Cardiac muscle cell (in vitro differentiated cells and primary cell): ENCODE data around the gene ARL15. TPM values are rescaled to one million over a fixed set of nuclear protein-coding genes. Genes with fewer than 3 reads are reported as not detected.
"Not testable (repeated sequence)": the region's sequence is repeated elsewhere in the genome, so short reads cannot be mapped to it uniquely, and the experiment has no call there.

Experiments used
- DNase-seq, 2 donors: peaks; one replicate each; pipeline versions ENCODE4 v3.0.0 to v3.0.0-alpha.2; 2010 to 2017; ENCODE audit warnings: low read depth in 1 of 2, low spot score in 1 of 2
- H3K27ac ChIP-seq: fragments of 200-600 bp; sonication (generic); 2 replicates; pipeline ENCODE4 v1.5.1; 2016
- H3K27me3 ChIP-seq: fragments of 200-600 bp; sonication (generic); 2 replicates; pipeline ENCODE4 v1.6.0; 2016; ENCODE audit warnings: control low read depth
- H3K36me3 ChIP-seq: fragments of 200-600 bp; sonication (generic); 2 replicates; pipeline ENCODE4 v1.5.1; 2016; ENCODE audit warnings: control low read depth
- H3K4me1 ChIP-seq: fragments of 200-600 bp; sonication (generic); 2 replicates; pipeline ENCODE4 v1.8.1; 2017; ENCODE audit warnings: low read depth, mild to moderate bottlenecking, mixed run types
- H3K4me3 ChIP-seq: fragments of 200-600 bp; sonication (generic); 2 replicates; pipeline ENCODE4 v1.5.1; 2016; ENCODE audit warnings: mild to moderate bottlenecking
- H3K9me3 ChIP-seq: fragments of 200-600 bp; sonication (generic); 2 replicates; pipeline ENCODE4 v1.5.1; 2017; ENCODE audit warnings: low read depth, mild to moderate bottlenecking, control low read depth
- polyA plus RNA-seq: library from polyadenylated mRNA; unstranded; fragments of >200 nt; fragmentation: Nextera tagmentation; extraction: Ambion mirVana; gene quantifications from 2 replicates; pipeline ENCODE4 v1.2.1, GENCODE V29; 2016
- total RNA-seq: library from RNA; depleted of rRNA; stranded (reverse); fragments of >200 nt; gene quantifications from 2 replicates; pipeline ENCODE4 v1.2.3, GENCODE V29; 2016
- TF ChIP-seq, protein P1 (sequence below): IDR thresholded peaks from 2 replicates; pipeline ENCODE4 v1.5.1; 2012; ENCODE audit warnings: low read depth, mild to moderate bottlenecking, low read length

Gene ARL15
- total and polyA plus RNA-seq, 2 experiments from 2014 or later: 23.2 to 27.4 TPM

DNA sequence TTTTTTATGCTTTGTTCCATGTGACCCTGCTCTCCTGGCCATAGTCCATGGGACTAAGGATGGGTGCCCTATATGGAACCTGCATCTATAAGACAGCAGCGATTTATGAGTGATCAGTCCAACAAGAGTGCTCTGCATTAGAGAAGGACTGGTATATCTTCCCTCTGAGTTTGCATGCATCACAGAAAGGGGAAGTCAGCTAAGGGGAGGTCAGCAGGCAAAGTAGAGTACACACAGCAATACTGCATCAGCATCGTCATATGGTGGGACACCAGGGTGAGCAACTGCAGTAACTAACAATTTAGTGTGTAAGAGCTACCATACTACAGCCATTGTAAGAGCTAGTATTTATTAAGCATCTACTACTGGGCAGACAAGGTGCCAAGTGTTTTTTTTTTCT is 438.6 kb downstream of the ARL15 start:
- H3K27ac ChIP-seq: no peak overlapping the region
- no peak for DNase-seq

DNA sequence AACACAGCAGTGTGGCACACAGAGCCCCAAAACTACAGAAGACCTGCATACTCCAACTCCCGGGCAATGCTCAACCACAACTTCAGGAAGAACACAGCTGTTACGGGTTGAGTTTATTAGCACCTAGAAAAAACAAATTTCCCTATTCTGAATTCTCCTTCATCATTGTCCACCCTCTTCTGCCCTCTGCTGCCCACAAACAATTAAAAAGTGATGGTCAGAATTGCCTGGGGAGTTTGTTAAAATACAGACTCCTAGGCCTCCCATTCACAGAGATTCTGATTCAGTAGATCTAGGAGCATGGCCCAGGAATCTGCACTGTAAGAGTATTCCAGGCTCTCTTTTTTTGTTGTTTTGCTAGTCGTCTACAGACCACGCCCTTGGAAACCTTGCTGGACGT is 439.3 kb downstream of the ARL15 start:
- Histone ChIP-seq H3K4me3 (no peak overlapping the region), H3K4me1 (no peaks in the 10 kb centered on the region), H3K27me3 (no peaks in the 10 kb centered on the region), H3K27ac (no peak overlapping the region), H3K36me3 (no peaks in the 10 kb centered on the region), H3K9me3 (no peaks in the 10 kb centered on the region)
- TF ChIP-seq, protein P1, sequence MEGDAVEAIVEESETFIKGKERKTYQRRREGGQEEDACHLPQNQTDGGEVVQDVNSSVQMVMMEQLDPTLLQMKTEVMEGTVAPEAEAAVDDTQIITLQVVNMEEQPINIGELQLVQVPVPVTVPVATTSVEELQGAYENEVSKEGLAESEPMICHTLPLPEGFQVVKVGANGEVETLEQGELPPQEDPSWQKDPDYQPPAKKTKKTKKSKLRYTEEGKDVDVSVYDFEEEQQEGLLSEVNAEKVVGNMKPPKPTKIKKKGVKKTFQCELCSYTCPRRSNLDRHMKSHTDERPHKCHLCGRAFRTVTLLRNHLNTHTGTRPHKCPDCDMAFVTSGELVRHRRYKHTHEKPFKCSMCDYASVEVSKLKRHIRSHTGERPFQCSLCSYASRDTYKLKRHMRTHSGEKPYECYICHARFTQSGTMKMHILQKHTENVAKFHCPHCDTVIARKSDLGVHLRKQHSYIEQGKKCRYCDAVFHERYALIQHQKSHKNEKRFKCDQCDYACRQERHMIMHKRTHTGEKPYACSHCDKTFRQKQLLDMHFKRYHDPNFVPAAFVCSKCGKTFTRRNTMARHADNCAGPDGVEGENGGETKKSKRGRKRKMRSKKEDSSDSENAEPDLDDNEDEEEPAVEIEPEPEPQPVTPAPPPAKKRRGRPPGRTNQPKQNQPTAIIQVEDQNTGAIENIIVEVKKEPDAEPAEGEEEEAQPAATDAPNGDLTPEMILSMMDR: peak; percentile 16
- DNase-seq: no peak

More for the DNA sequence above, 438.6 kb downstream of the ARL15 start:
- no peaks in the 10 kb centered on the region for H3K36me3 ChIP-seq
- no peak overlapping the region for H3K4me3 ChIP-seq
- no peaks in the 10 kb centered on the region for H3K4me1 ChIP-seq
- TF ChIP-seq, protein P1: no peak
- no peaks in the 10 kb centered on the region for H3K27me3 ChIP-seq
- no peaks in the 10 kb centered on the region for H3K9me3 ChIP-seq

DNA sequence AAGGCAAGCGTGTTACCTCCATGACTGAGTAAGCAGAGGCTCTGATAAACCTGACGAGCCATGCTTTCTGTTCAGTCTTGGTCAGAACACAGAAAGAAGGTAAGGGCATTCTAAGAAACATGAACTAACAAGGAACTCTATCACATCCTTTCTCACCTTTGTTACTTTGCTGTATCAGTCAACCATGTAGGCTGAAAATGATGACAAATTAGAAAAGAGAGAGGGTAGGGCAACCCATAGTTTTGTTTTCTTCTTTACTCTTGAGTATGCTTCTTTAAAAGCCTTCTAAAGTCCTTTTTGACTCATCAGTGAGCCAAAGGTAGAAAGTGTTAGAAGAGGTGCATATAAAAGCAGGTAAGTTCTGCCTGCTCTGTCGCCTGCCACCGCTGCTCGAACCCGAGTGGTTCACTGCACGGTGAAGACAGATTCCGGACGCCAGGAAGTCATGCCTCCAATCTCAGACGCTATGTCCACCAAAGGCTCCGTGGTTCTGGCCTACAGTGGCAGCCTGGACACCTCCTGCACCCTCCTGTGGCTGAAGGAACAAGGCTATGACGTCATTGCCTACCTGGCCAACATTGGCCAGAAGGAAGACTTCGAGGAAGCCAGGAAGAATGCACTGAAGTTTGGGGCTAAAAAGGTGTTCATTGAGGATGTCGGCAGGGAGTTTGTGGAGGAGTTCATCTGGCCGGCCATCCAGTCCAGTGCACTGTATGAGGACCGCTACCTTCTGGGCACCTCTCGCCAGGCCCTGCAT is 451.5 kb downstream of the ARL15 start:
- H3K9me3 ChIP-seq: no peaks in the 10 kb centered on the region
- no peak overlapping the region for H3K4me3 ChIP-seq
- H3K36me3 ChIP-seq: no peaks in the 10 kb centered on the region
- no peaks in the 10 kb centered on the region for H3K4me1 ChIP-seq
- no peaks in the 10 kb centered on the region for H3K27me3 ChIP-seq
- DNase-seq: no peak
- H3K27ac ChIP-seq: no peak overlapping the region
- TF ChIP-seq, protein P1: no peak

DNA sequence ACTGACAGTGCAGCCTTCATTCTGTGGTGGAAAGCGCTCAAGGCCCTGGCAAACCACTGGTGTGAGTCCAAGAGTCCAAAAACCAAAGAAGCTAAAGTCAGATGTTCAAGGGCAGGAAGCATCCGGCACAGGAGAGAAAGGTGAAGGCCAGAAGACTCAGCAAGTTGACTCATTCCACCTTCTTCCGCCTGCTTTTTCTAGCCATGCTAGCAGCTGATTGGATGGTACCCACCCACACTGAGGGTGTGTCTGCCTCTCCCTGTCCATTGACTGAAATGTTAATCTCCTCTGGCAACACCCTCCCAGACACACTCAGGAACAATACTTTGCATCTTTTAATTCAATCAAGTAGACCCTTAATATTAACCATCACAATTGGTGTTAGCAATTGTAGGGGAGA is 453.9 kb downstream of the ARL15 start:
- DNase-seq: no peak
- Histone ChIP-seq H3K9me3 (no peaks in the 10 kb centered on the region), H3K4me1 (no peaks in the 10 kb centered on the region), H3K27ac (no peak overlapping the region), H3K36me3 (no peaks in the 10 kb centered on the region), H3K27me3 (no peaks in the 10 kb centered on the region), H3K4me3 (no peak overlapping the region)
- TF ChIP-seq, protein P1: no peak

DNA sequence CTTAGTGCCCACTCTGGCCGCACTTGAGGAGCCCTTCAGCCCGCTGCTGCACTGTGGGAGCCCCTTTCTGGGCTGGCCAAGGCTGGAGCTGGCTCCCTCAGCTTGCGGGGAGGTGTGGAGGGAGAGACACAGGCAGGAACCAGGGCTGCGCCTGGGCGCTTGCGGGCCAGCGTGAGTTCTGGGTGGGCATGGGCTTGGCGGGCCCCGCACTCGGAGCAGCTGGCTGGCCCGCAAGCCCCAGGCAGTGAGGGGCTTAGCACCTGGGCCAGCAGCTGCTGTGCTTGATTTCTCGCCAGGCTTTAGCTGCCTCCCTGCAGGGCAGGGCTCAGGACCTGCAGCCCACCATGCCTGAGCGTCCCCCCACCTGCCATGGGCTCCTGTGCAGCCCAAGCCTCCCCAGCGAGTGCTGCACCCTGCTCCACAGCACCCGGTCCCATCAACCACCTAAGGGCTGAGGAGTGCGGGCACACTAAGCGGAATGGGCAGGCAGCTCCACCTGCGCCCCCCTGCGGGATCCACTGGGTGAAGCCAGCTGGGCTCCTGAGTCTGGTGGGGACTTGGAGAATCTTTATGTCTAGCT is 473.4 kb downstream of the ARL15 start:
- DNase-seq, H3K4me3 ChIP-seq, H3K9me3 ChIP-seq, H3K27ac ChIP-seq, H3K4me1 ChIP-seq, H3K27me3 ChIP-seq, H3K36me3 ChIP-seq: not testable (repeated sequence)

DNA sequence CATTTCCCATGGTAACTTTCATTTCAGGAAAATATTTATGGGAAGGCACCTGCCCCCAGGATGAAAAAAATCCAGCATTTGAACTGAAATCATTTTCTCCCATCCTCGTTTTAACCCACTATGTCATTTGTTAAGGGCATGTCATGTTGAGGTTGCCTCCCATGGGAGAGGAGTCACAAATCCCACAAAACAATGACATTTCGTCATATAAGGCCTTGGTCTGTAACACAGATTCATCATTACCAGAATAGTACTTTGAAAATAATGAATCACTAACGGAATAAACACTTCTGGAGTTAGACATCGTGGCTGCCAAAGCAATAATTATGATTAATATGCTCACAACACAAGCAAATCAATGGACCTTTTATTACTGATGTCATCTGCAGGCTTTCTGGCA is 475.9 kb downstream of the ARL15 start:
- H3K27me3 ChIP-seq: no peaks in the 10 kb centered on the region
- H3K4me1 ChIP-seq: no peaks in the 10 kb centered on the region
- H3K27ac ChIP-seq: no peak overlapping the region
- TF ChIP-seq, protein P1: no peak
- no peak overlapping the region for H3K4me3 ChIP-seq
- no peak for DNase-seq
- H3K36me3 ChIP-seq: no peaks in the 10 kb centered on the region
- no peaks in the 10 kb centered on the region for H3K9me3 ChIP-seq
